HG03135 (cell line): Measurements from ENCODE around the gene GRHL1.
A peak's percentile ranks its signal among the peaks of the same experiment; 100 is the strongest.
"Not testable (repeated sequence)": the region's sequence is repeated elsewhere in the genome, so short reads cannot be mapped to it uniquely, and the experiment has no call there.

Source experiments
- ATAC-seq: cut with Tn5 transposase; IDR thresholded peaks from one replicate; pipeline ENCODE4 v1.9.1; 2021; ENCODE audit warnings: mild to moderate bottlenecking, moderate library complexity; ENCODE audit not compliant: unreplicated experiment

GRHL1 gene, protein sequence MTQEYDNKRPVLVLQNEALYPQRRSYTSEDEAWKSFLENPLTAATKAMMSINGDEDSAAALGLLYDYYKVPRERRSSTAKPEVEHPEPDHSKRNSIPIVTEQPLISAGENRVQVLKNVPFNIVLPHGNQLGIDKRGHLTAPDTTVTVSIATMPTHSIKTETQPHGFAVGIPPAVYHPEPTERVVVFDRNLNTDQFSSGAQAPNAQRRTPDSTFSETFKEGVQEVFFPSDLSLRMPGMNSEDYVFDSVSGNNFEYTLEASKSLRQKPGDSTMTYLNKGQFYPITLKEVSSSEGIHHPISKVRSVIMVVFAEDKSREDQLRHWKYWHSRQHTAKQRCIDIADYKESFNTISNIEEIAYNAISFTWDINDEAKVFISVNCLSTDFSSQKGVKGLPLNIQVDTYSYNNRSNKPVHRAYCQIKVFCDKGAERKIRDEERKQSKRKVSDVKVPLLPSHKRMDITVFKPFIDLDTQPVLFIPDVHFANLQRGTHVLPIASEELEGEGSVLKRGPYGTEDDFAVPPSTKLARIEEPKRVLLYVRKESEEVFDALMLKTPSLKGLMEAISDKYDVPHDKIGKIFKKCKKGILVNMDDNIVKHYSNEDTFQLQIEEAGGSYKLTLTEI

DNA sequence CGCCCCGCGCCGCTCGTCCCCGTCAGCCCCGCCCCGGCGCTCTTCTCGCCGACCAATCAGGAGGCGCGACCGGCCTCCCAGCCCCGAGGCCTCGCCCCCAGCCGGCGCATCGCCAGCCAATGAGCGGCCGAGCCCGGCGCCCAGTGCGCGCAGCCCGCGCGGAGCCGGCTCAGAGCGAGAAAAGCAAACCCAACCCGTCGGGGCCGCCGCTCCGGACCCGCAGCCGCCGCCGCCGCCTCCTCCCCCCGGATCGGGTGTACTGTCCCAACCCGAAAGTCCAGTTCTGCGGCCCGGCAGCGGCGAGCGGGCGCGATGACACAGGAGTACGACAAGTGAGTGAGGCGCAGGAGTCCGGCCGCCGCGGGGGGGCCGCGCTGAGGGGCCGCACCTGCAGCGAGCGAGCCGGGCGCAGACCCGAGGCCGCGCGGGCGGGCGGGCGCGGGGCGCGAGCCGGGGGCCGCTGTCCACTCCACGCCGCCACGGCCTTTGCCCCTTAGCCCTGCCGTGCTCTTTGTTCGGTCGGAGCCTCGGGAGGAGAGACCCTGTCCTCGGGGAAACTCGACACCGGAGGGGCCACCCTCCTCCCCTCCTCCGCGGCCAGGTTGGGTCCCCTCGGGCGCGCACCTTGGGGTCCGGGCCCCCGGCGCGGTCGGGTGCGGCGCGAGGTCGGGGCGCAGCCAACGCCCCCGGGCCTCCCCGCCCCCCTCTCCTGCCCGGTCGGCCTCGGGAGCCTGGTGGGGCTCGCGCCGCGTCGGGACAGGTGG, at the start of gene GRHL1:
Gene GRHL1 (plus strand): TSS at position 172 of the 764 bp plus-strand sequence. CDS start 141 bp downstream, at position 313.
- ATAC-seq = peak; percentile 94

DNA sequence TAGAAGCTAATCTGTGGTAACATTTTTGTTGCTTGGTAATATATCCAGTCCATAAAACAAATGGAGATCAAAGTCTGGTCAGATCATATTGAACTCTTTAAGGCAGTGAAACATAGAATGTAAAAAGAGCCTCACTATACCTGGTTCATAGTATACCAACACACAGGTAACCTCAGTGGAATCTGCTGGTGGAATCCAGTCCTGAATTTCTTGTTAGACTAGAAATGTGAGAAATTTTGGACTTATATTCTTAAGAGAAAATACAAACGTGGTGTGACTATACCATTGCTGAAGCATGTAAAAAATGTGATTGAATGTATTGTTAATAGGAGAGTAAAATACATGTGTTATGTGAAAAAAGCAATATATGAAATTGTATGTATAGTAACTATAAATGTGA, 46.1 kb upstream of the GRHL1 start:
- no peak for ATAC-seq

DNA sequence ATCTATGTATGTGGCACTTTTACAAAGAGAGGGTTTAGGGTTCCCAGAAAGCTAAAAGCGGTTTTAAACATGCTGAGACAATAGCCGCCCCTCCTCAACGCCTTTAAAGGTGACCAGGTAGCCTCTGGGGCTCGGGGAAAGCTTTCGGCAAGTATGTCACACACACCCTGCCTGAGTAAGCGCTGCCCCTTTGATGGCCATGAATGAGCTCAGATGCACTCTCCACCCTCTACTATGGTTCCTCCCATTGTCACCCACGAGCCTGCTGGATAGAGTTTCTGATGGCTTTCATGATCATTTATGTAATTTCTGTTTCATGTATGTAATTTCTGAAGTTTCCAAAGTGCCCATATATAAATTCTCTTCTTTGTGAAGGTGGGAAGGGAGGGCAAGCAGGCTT, 44.1 kb upstream of the GRHL1 start:
- ATAC-seq = no peak

DNA sequence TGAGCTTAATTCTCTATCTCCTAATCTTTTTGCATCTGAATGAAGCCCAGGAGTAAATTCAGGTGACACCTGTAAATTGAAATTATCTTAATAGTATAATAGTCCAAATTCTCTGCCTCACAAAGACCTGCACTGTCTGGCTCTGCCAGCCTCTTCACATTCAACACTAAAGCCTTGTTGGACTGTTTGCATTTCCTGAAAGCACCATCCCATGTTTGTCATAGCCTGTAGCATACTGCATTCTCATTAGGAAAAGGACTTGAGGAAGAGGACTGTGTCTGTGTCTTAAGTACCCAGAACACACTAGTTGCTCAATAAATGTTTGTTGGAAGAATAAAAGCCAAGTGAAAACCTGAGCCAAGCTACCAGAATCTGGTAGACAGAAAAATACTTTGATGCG, 42.9 kb upstream of the GRHL1 start:
- no peak for ATAC-seq

DNA sequence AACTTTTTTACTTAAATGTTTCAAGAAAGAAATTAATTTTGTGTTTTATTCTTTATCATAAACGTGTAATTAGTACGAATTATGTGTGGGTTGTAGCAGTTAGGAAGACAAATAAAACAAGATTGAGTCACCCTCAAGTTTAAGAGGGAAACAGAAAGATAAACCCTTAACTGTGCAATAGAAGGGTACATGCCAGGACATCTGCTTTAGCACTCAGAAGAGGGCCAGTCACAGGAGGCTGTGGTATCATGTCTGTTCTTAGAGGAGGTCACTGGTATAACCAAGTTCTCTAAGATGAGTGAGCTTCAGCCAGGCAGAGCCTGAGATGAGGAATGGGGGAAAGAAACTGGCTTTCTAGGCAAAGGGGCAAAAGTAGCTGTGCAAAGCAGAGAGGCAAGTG, 42.4 kb upstream of the GRHL1 start:
- ATAC-seq = no peak

DNA sequence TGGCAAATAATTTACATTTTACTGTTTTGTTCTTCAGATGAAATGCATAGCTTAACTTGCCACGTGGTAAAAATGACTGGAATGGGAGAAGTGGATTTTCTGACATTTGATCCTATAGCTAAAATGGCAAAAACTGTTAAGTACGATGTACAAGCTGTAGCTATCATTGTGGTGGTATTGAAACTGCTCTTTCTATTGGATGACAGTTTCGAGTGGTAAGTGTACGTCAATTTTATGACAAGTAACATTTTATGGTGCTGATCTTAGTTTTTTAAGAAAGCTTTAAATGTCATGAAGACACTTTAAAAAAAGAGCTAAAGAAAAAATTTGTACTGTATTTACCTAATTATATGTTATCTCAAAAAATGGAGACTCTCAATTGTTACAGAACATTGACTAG, 40.8 kb upstream of the GRHL1 start:
- no peak for ATAC-seq

DNA sequence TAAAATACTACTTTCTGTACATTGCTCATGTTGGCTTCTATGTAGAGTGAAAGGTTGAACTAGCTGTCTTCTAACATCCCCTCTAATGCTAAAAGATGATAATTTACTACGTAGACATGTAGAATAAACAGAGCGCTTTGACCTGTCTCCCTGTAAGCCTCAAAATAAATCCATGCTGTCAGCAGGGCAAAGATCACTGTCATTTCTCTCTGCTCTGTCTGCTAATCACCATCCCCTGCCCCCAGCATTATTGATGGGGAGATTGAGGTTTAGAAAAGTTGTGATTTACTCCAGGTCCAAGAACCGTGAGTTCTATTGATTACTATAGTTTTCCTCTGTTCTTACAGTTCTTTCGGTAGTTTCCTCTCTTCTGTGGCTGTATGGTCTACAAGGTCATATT, 39.0 kb upstream of the GRHL1 start:
- ATAC-seq = no peak

DNA sequence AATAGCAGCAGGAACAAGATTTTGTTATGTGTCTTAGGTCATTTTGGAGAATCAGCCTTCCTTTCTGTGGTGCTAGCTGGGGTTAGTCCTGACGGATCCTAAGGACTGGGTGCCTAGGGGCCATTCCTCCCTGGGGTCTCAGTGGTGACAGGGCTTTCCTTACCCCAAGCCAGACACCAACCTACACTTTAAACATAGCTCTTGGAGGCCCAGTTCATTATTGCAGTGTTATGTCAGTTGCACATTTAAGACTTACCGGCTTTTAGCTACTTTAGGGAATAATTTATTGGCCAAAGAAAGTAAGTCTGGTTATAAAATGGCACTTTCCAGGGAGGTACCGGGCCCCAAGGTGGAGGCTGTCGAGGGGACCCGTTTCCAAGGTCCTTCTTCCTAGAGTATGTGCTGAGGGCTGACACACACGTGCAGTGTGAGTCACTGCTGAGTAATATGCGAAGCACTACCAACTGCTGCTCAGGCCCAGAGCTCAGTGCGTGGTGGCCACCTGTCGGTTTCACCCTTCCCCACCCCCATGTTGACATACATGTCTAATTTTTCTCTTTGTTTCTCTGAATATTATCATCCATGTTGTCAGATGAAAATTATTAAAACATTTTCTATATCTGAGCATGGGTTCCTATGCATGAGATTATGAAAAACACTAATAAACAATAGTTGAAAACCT, 37.0 kb upstream of the GRHL1 start:
- ATAC-seq = peak; percentile 94

DNA sequence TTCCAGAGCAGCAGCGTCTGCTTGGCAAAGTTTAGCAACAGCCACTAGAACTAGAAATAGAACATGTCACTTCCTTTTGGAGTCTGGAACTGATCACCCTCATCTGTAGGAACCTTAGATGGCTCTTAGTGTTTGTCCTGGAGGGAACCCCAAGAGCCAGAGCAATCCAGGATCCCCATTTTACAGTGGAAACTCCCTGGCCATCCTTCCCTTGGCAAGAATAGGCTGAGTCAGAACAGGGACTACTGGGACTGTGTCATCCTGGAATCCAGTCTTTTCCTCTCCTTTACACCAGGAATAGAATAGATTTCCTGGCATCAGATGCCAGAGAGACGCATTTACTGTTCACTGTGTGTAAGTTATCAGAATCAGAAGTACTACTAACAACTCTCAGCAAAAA, 33.2 kb upstream of the GRHL1 start:
- ATAC-seq = no peak

DNA sequence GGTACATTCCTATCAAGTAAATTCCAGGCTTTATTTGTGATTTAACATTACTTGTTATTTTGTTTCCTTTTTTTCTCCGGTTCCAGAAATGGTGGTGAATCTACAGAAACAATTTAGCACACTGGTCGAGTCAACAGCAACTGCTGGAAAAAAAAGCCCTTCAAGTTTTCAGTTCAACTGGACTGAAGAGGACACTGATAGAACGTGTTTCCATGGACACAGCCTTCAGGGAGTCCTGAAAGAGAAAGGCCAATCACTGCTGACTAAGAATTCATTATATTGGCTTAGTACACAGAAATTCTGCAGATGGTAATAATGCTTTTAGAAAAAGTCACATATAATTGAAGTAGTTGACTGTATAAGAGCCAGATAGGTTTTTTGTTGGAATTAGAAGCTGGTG, 32.0 kb upstream of the GRHL1 start:
- ATAC-seq = no peak

DNA sequence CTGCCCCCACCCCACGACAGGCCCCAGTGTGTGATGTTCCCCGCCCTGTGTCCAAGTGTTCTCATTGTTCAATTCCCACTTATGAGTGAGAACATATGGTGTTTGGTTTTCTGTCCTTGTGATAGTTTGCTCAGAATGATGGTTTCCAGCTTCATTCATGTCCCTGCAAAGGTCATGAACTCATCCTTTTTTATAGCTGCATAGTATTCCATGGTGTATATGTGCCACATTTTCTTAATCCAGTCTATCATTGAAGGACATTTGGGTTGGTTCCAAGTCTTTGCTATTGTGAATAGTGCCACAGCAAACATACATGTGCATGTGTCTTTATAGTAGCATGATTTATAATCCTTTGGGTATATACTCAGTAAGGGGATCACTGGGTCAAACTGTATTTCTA, 24.5 kb upstream of the GRHL1 start:
- not testable (repeated sequence) for ATAC-seq

DNA sequence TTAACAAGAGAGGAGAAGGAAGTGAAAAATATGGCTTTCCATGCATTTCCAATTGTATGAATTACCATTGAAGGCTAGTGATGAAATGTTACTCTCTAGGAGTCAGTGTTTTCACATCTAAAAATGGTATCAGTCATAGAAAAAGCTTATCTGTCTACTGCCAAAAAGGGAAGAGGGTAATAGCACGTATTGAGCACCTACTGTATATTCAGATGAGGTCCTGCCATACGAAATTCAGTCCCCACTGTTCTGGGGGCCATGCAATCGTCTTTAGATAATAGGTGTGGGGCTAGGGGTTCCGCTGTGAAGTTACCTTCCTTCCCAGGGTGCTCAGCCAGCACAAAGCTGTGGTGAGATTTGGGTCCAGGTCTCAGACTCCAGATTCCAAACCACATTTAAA, 14.2 kb upstream of the GRHL1 start:
- no peak for ATAC-seq

DNA sequence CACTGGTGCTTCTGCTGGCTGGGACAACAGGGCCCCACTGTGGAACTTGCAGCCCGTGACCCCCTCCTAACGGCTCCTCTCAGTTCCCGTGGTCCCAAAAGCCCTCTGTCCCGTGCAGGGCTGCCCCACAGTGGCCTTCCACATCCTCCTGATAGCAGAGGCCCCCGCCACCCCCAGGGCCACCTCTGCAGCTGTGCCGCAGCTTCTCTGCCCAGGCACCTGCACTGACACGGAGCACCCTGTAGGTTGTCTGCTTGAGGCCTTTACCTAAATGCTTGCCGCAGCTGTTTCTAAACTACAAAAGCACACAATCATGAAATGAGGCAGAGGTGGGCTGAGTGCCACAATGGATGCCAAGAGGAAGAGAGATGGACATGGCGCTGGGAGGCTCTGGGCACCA, 13.5 kb upstream of the GRHL1 start:
- no peak for ATAC-seq

DNA sequence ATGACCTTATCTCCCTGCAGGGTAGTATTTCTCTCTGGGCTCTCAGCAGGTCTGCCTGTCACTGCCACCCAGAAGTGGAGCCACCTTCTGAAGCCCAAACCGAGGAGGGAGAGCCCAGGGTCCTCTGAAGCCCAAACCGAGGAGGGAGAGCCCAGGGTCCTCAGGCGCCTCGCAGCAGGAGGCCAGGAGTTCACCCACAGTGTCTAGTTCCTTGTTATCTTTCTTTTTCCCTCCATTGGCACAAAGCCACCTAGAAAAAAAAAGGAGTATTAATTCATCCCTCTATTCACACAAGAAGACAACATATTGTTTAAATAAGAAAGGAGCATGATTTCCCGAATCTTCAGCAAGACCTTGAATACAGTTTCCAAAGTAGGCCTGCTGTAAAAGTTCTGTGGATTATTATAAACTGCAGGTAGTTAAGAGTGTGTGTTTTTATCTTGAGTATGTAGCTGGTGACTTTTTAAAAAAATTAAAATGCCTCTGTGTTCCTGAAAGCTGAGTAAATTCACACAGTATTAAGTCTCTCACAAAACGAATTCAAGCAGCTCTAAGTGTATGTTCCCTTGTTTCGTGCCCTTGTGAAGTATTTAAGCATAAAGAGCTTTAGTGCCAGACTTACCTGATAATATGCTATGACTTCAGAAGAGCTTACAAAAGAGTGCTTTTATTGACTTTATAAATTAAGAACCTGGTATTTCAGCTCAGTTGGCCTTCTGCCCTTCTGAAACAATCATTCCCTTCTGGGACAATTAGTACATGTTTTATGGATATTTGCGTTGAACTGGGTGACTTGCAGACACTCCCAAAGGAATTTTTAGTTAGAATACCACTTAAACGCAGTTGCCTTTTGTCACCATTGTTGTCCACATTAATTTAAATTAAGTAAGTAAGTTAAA, 11.7 kb upstream of the GRHL1 start:
- ATAC-seq = no peak

DNA sequence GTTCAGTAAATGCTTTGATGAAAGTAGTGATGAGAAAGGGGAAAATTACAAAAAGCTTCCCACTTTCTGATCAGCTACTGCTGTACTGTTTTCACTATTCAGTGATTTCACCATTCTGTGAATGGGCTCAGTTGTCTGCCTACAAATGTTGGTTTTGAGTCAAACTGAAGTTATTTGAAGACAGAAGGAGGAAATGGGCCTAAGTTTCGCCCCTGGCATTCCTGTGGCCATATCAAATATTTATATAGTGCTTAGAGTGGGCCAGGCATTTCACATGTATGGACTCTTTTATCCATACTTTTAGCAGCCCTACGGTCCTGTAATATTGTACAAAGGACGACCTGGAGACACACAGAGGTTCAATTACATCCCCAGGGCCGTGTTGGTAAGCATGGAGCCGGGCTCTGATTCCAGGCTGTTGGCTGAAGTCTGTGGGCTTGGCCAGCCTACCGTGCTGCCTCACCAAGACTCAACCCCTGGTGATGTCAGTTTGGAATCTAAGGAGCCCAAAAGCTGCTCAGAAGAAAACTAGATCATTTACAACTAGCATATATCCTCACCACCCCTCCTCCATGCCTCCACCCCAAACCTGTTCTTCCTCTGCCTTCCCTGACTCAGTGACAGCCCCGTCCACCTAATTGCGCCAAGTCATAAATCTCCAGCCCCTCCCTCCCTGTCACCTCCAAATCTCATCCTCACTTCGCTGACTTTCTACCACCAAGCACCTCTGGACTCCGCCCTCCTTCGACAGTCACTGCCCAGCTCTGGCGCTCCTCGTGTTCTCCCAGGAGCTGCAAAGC, 10.1 kb upstream of the GRHL1 start:
- ATAC-seq = no peak

DNA sequence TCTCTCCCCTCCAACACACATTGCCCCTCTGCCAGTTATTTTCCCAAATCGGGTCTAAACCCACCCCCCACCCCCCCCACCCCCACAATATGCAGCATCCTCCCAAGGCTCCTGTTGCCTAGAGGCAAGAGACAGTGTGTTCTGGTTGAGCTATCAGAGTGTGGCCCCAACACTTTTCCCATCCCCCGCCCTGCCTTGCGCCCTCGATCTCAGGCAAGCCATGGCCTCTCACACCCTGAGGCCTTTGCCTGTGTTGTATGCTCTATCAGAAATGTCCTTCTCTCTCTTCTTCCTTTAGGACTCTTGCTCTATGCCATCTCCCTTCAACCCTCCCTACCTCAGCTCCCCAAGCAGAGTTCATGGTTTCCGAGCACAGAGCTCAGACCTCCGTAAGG, 9.5 kb upstream of the GRHL1 start:
- ATAC-seq = no peak

DNA sequence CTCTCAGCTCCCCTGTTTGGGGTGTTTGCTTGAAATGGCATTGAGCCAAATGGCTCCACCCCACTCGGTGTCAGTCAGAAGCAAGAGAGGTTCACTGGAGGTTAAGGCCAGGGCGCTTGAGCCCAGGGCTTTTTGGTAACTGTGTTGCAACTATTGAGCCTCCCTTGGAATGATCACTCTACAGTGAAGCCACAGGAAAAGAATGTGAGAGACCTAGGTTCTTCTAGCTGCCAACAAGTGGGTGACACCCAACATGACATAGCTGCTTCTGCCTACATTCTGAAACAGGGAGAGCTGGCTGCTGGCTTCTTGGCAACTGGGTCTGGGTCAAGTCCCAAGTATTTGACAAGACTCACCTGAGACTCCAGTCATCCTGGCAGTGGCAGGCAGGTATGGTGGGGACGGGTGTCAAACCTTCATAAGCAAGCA, 7.1 kb upstream of the GRHL1 start:
- no peak for ATAC-seq

DNA sequence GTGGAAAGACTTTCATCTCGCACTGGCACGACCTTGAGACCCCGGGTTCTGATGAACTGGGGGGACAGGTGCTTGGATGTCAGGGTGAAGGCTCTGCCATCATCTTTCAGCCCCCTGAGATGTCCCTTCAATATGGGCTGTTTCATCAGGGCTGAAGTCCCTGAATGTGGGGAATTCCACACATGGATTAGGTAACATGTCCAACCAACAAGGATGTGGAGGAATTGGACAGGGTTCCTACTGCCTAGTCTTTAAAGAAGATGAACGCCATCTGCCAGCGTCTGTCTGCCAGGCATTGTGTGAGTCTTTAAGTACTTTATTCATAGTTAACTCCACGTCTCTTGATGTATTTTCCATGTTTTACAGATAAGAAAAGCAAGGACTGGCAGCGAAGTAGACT, 5.9 kb upstream of the GRHL1 start:
- no peak for ATAC-seq

DNA sequence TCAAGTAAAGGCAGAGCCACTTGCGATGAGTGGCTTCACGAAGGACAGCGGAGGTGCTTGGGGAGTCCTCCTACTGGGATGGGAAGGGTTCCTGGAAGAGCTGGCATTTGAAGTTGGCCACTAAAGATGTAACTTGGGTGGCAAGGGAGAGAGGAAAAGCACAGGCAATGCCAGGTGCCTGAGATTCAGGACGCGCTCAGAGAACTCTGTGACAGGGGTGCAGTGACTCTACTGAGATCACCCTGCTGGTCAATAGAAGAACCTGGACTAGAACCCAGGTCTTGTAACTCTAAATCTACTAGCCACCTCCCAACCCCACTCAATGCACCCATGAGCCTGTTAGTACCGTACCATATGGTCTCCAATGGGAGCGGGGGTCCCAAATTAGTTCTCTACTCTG, 5.4 kb upstream of the GRHL1 start:
- no peak for ATAC-seq

DNA sequence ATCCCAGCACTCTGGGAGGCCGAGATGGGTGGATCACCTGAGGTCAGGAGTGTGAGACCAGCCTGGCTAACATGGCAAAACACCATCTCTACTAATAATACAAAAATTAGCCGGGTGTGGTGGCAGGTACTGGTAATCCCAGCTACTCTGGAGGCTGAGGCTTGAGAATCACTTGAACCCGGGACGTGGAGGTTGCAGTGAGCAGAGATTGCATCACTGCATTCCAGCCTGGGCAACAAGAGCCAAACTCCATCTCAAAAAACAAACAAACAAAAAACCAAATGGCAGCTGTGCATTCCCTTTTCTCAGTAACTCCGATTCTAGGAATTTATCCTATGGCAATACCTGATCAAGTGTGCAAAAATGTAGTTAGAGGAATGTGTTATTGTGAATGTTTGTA, 4.7 kb upstream of the GRHL1 start:
- no peak for ATAC-seq
